Activated CD8-positive, alpha-beta memory T cell treated with anti-CD3 and anti-CD28 coated beads for 48 hours (primary cell): Measurements from ENCODE around the gene AGPAT2.

Experiments used
- DNase-seq, 3 experiments: peaks; one replicate each; pipeline ENCODE4 v3.0.0-alpha.2; 2020; ENCODE audit warnings: low read depth in 2 of 3, low spot score in 2 of 3

Gene AGPAT2

GRCh38 chr9:136662656-136663581 is 24.3 kb downstream of the AGPAT2 start, which contains the start of gene EGFL7:
Gene EGFL7 (plus strand): TSS chr9:136662916. CDS start chr9:136668283, 5,367 bp downstream.
- DNase-seq = no peak

- DNase-seq = no peak
Observed at GRCh38 chr9:136662326-136662655, 25.0 kb downstream of the AGPAT2 start.

- no peak for DNase-seq
Observed at GRCh38 chr9:136661641-136662325, 25.5 kb downstream of the AGPAT2 start.

- DNase-seq = no peak
Observed at GRCh38 chr9:136660971-136661550, 26.2 kb downstream of the AGPAT2 start.

GRCh38 chr9:136659861-136660784 is 27.1 kb downstream of the AGPAT2 start:
- no peak for DNase-seq

- DNase-seq = no peak
Observed at GRCh38 chr9:136658849-136659535, 28.3 kb downstream of the AGPAT2 start.

- no peak for DNase-seq
Observed at GRCh38 chr9:136657974-136658848, 29.0 kb downstream of the AGPAT2 start.

- no peak for DNase-seq
Observed at GRCh38 chr9:136656795-136657611, 30.3 kb downstream of the AGPAT2 start.

- no peak for DNase-seq
Observed at GRCh38 chr9:136656183-136656738, 31.0 kb downstream of the AGPAT2 start.

GRCh38 chr9:136655536-136656182 is 31.6 kb downstream of the AGPAT2 start:
- DNase-seq = no peak

- DNase-seq = no peak
Observed at GRCh38 chr9:136654820-136655535, 32.3 kb downstream of the AGPAT2 start.

GRCh38 chr9:136653323-136654079 is 33.8 kb downstream of the AGPAT2 start:
- DNase-seq = no peak

GRCh38 chr9:136651860-136652259 is 35.4 kb downstream of the AGPAT2 start:
- no peak for DNase-seq

GRCh38 chr9:136650648-136651047 is 36.6 kb downstream of the AGPAT2 start:
- DNase-seq = no peak

- no peak for DNase-seq
Observed at GRCh38 chr9:136650021-136650420, 37.2 kb downstream of the AGPAT2 start.

GRCh38 chr9:136648751-136649150 is 38.5 kb downstream of the AGPAT2 start:
- DNase-seq = no peak
